Ectodermal cell (in vitro differentiated cells): ENCODE results near the gene DMKN.

Experiments
- H3K27ac ChIP-seq: 2 replicates; pipeline ENCODE4 v1.7.0; 2013; ENCODE audit warnings: mild to moderate bottlenecking, low read depth, low read length; ENCODE audit not compliant: insufficient read depth, poor library complexity, severe bottlenecking
- H3K27me3 ChIP-seq: 2 replicates; pipeline ENCODE4 v1.7.0; 2013; ENCODE audit warnings: mild to moderate bottlenecking, low read length; ENCODE audit not compliant: insufficient read depth, control insufficient read depth, poor library complexity, severe bottlenecking
- H3K36me3 ChIP-seq: one replicate; pipeline ENCODE4 v1.7.0; 2013; ENCODE audit warnings: low read length; ENCODE audit not compliant: control insufficient read depth, insufficient read depth
- H3K4me1 ChIP-seq: one replicate; pipeline ENCODE4 v1.7.0; 2013; ENCODE audit warnings: low read length; ENCODE audit not compliant: control insufficient read depth, insufficient read depth
- H3K4me3 ChIP-seq: 2 replicates; pipeline ENCODE4 v1.7.0; 2013; ENCODE audit warnings: low read depth, low read length, control low read depth; ENCODE audit not compliant: insufficient read depth
- H3K9me3 ChIP-seq: 2 replicates; pipeline ENCODE4 v1.7.0; 2013; ENCODE audit warnings: mild to moderate bottlenecking, low read length, moderate library complexity; ENCODE audit not compliant: control insufficient read depth
- WGBS, 2 experiments: methylation state at CpG; one replicate each; pipeline ENCODE4 v1.1.7; 2013; ENCODE audit warnings: missing lambda C conversion rate in 2 of 2; 5-methylcytosine and 5-hydroxymethylcytosine counted together

Gene DMKN

GRCh38 chr19:35498220-35498619 is 15.2 kb downstream of the DMKN start:
- Histone ChIP-seq H3K27me3 (no peaks in the 10 kb centered on the region), H3K4me1 (no peaks in the 10 kb centered on the region), H3K36me3 (no peaks in the 10 kb centered on the region), H3K27ac (no peak overlapping the region), H3K4me3 (no peak overlapping the region), H3K9me3 (no peaks in the 10 kb centered on the region)
- WGBS, 2 experiments = 75 to 86% methylated on average over 3 of the region's 3 CpGs

DNA sequence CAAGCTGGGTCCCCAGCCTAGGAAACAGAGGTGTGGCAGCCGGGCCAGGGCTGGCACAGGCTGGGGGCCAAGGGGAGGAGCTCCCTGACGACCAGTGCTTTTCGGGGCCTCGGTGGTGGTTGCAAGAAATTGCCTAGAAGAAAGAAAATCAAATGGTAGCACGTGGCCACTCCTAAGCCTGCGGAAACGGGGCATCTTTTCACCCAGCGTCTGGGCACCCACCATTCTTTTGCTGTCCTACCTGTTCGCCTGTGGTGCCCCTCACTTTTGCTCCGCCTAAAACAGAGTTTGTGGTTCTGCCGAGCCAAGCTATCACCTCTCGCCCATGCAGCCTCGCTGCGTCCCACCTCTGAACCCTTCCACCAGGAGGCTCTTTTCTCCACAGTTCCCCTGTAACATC is 16.0 kb downstream of the DMKN start:
- no peak overlapping the region for H3K27ac ChIP-seq
- H3K4me3 ChIP-seq = no peak overlapping the region
- no peaks in the 10 kb centered on the region for H3K27me3 ChIP-seq
- WGBS, 2 experiments = 90 to 91% methylated on average over 14 of the region's 14 CpGs
- H3K4me1 ChIP-seq = no peaks in the 10 kb centered on the region
- H3K36me3 ChIP-seq = no peaks in the 10 kb centered on the region
- no peaks in the 10 kb centered on the region for H3K9me3 ChIP-seq

DNA sequence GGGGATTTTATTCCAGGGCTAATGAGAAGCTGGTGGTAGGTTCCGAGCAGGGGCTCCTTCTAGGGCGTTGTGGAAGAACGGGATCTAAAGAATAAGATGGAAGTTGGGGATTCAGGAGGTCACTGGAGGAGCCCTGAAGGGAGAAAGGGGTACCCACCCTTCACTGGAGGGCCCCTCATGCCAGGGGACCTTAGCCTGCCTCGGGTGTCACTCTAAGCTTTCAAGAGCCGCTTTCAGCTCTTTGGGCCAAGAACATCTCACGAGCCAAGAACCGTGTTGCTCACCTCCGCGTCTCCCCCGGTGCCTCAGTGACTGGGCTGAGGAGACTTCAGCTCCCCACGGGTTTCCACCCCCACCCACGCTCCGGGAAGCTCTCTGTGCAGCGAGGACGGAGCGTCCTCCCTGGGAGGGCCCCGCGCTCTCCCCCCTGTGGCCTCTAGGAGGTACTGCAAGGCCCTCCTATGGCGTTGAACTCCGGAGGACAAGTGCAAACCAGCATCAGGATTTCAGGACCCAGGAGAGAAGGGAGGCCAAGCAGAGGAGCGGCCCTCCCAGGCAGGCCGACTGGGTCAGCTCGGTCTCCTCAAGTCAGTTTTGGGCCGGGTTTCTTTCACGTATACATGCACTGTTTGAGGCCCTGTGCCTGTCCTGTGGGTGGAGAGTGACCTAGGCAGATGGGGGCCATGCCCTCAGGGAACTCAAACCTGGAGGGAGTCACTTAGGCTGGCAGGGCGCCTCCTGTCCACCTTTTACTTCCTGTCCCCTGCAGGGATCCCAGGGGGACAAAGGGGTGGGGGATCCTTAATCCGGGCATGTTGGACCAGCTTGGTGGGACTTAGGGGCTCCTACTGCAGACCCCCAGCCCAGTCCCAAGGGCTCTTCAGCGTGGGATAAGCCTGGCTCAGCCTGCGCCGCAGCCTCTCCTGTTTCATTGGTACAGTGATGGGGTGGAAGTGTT is 18.1 kb downstream of the DMKN start:
- no peak overlapping the region for H3K4me3 ChIP-seq
- no peak overlapping the region for H3K27ac ChIP-seq
- WGBS, 2 experiments = 38 to 41% methylated on average over 30 of the region's 30 CpGs
- no peaks in the 10 kb centered on the region for H3K9me3 ChIP-seq
- no peaks in the 10 kb centered on the region for H3K27me3 ChIP-seq
- no peaks in the 10 kb centered on the region for H3K4me1 ChIP-seq
- H3K36me3 ChIP-seq = no peaks in the 10 kb centered on the region

GRCh38 chr19:35493971-35494370 is 19.5 kb downstream of the DMKN start:
- 90% methylated on average over 9 of the region's 9 CpGs for WGBS, 2 experiments
- H3K27me3 ChIP-seq = no peaks in the 10 kb centered on the region
- no peak overlapping the region for H3K4me3 ChIP-seq
- no peaks in the 10 kb centered on the region for H3K4me1 ChIP-seq
- no peaks in the 10 kb centered on the region for H3K36me3 ChIP-seq
- H3K27ac ChIP-seq = no peak overlapping the region
- no peaks in the 10 kb centered on the region for H3K9me3 ChIP-seq

GRCh38 chr19:35491836-35492360 is 21.6 kb downstream of the DMKN start:
- H3K9me3 ChIP-seq = no peaks in the 10 kb centered on the region
- 93 to 95% methylated on average over 9 of the region's 9 CpGs for WGBS, 2 experiments
- H3K4me3 ChIP-seq = no peak overlapping the region
- no peaks in the 10 kb centered on the region for H3K36me3 ChIP-seq
- H3K4me1 ChIP-seq = no peaks in the 10 kb centered on the region
- no peak overlapping the region for H3K27ac ChIP-seq
- H3K27me3 ChIP-seq = no peaks in the 10 kb centered on the region

GRCh38 chr19:35490364-35490763 is 23.1 kb downstream of the DMKN start, which contains the start of gene KRTDAP:
Gene KRTDAP, minus strand, starts transcription at chr19:35490464. Its CDS starts 22 bp downstream, at chr19:35490442.
- Histone ChIP-seq H3K27me3 (no peaks in the 10 kb centered on the region), H3K27ac (no peak within 1 kb of the TSS), H3K4me1 (no peaks in the 10 kb centered on the region), H3K4me3 (no peak within 1 kb of the TSS), H3K36me3 (no peaks in the 10 kb centered on the region), H3K9me3 (no peaks in the 10 kb centered on the region)
- WGBS, 2 experiments = 85 to 88% methylated on average over 9 of the region's 9 CpGs

- no peaks in the 10 kb centered on the region for H3K27me3 ChIP-seq
- no peaks in the 10 kb centered on the region for H3K9me3 ChIP-seq
- WGBS, 2 experiments = 87 to 90% methylated on average over 16 of the region's 16 CpGs
- no peak overlapping the region for H3K27ac ChIP-seq
- H3K36me3 ChIP-seq = no peaks in the 10 kb centered on the region
- H3K4me1 ChIP-seq = no peaks in the 10 kb centered on the region
- no peak overlapping the region for H3K4me3 ChIP-seq
Measured at GRCh38 chr19:35488677-35489076, 24.8 kb downstream of the DMKN start.

- Histone ChIP-seq H3K27me3 (no peaks in the 10 kb centered on the region), H3K4me3 (no peak overlapping the region), H3K27ac (no peak overlapping the region), H3K4me1 (no peaks in the 10 kb centered on the region), H3K9me3 (no peaks in the 10 kb centered on the region), H3K36me3 (no peaks in the 10 kb centered on the region)
- 94 to 97% methylated on average over 10 of the region's 10 CpGs for WGBS, 2 experiments
Measured at GRCh38 chr19:35487656-35488182, 25.7 kb downstream of the DMKN start.

GRCh38 chr19:35486268-35486708 is 27.2 kb downstream of the DMKN start:
- H3K27me3 ChIP-seq = no peaks in the 10 kb centered on the region
- no peak overlapping the region for H3K27ac ChIP-seq
- no peaks in the 10 kb centered on the region for H3K9me3 ChIP-seq
- H3K4me3 ChIP-seq = no peak overlapping the region
- no peaks in the 10 kb centered on the region for H3K36me3 ChIP-seq
- H3K4me1 ChIP-seq = no peaks in the 10 kb centered on the region
- 91 to 94% methylated on average over 3 of the region's 3 CpGs for WGBS, 2 experiments

- Histone ChIP-seq H3K4me1 (no peaks in the 10 kb centered on the region), H3K27ac (no peak overlapping the region), H3K9me3 (no peaks in the 10 kb centered on the region), H3K27me3 (no peaks in the 10 kb centered on the region), H3K4me3 (no peak overlapping the region), H3K36me3 (no peaks in the 10 kb centered on the region)
- 78% methylated on average over 7 of the region's 7 CpGs for WGBS, 2 experiments
Measured at GRCh38 chr19:35484252-35485036, 29.0 kb downstream of the DMKN start.
